HCT116 (cell line): ENCODE results near the gene ZNF787. TPM values are rescaled to one million over a fixed set of nuclear protein-coding genes. Genes with fewer than 3 reads are reported as not detected.

ENCODE experiments used
- ATAC-seq: fragments of 200-7000 bp; cut with Tn5 transposase; 2 replicates; pipeline ENCODE4 v1.9.1; 2020; ENCODE audit warnings: mild to moderate bottlenecking, moderate library complexity
- BruUV-seq: library from RNA; stranded (reverse); fragments of 400-500 nt; replicated peaks from 2 replicates; lab custom pipeline; 2021; lab: Mats Ljungman, UMichigan
- CTCF ChIA-PET: fragments of 300-600 bp; sonication (Branson Sonifier 250); formaldehyde crosslinking; loops from one replicate; lab custom pipeline; 2021; ENCODE audit warnings: antibody characterized with exemption; lab: Charles Lee
- POLR2A ChIA-PET: fragments of 300-600, 350-600 bp; sonication (Branson Sonifier 250); formaldehyde crosslinking; loops from one replicate; lab custom pipeline; 2021; ENCODE audit warnings: antibody characterized with exemption; lab: Charles Lee
- RAD21 ChIA-PET, 2 experiments: fragments of 300-600 bp; sonication (Branson Sonifier 250); formaldehyde crosslinking; loops; one replicate each; lab custom pipeline; 2023; ENCODE audit warnings: low total read pairs in 2 of 2; ENCODE audit not compliant: uncharacterized antibody in 2 of 2, unreplicated experiment in 2 of 2, low non-redundant PET in 1 of 2; lab: Charles Lee
- DNase-seq: peaks from one replicate; pipeline ENCODE4 v3.0.0-alpha.2; 2010; ENCODE audit warnings: low read depth, low spot score
- H2AFZ ChIP-seq: fragments of 200-600 bp; shearing (Covaris generic), sonication (generic); 2 replicates; pipeline ENCODE4 v1.6.1; 2017; ENCODE audit warnings: low read depth, mixed run types, mixed read lengths, antibody characterized with exemption, low read length; ENCODE audit not compliant: poor library complexity, severe bottlenecking
- H3K27ac ChIP-seq: 2 replicates; pipeline ENCODE4 v1.5.1; 2012; ENCODE audit warnings: low read depth, low read length
- H3K27me3 ChIP-seq: fragments of 200-600 bp; sonication (generic); 2 replicates; pipeline ENCODE4 v1.6.1; 2016; ENCODE audit warnings: mixed run types, low read length, mixed read lengths; ENCODE audit not compliant: insufficient read depth
- H3K36me3 ChIP-seq, 2 experiments: fragments of 200-500 bp in 1 of 2; fragments of 200-600 bp in 1 of 2; sonication (Bioruptor generic) in 1 of 2; sonication (generic) in 1 of 2; 2 replicates each; pipeline versions ENCODE4 v1.5.1 to v1.6.1; 2014 to 2016; ENCODE audit warnings: low read length in 2 of 2, inconsistent platforms in 1 of 2, mixed read lengths in 1 of 2, mixed run types in 1 of 2; ENCODE audit not compliant: insufficient read depth in 2 of 2, control insufficient read depth in 1 of 2
- H3K4me1 ChIP-seq, 2 experiments: fragments of 200-600 bp in 1 of 2; sonication (generic) in 1 of 2; 2 replicates each; pipeline versions ENCODE4 v1.5.1 to v1.6.1; 2012 to 2017; ENCODE audit warnings: low read length in 2 of 2, inconsistent platforms in 1 of 2, mild to moderate bottlenecking in 1 of 2, mixed read lengths in 1 of 2, mixed run types in 1 of 2, moderate library complexity in 1 of 2; ENCODE audit not compliant: insufficient read depth in 2 of 2, control insufficient read depth in 1 of 2
- H3K4me2 ChIP-seq: fragments of 200-600 bp; sonication (generic); 2 replicates; pipeline ENCODE4 v1.6.1; 2017; ENCODE audit warnings: mixed run types, low read length, mixed read lengths
- H3K4me3 ChIP-seq, 2 experiments: fragments of 200-600 bp in 1 of 2; sonication (generic) in 1 of 2; replicated peaks in 1 of 2; 2 replicates each; pipeline ENCODE4 v1.5.1; 2011 to 2016; ENCODE audit warnings: low read length in 2 of 2, control low read depth in 1 of 2, low read depth in 1 of 2, mild to moderate bottlenecking in 1 of 2, mixed read lengths in 1 of 2, mixed run types in 1 of 2
- H3K79me2 ChIP-seq: fragments of 200-600 bp; sonication (generic); 2 replicates; pipeline ENCODE4 v1.6.1; 2017; ENCODE audit warnings: mild to moderate bottlenecking, mixed run types, low read length, moderate library complexity, mixed read lengths; ENCODE audit not compliant: insufficient read depth
- H3K9ac ChIP-seq: fragments of 200-600 bp; sonication (generic); 2 replicates; pipeline ENCODE4 v1.6.1; 2016; ENCODE audit warnings: low read length, mixed read lengths
- H3K9me2 ChIP-seq: fragments of 200-600 bp; sonication (generic), shearing (Covaris generic); 2 replicates; pipeline ENCODE4 v1.6.1; 2017; ENCODE audit warnings: mixed run types, mild to moderate bottlenecking, moderate library complexity; ENCODE audit not compliant: insufficient read depth
- H3K9me3 ChIP-seq, 2 experiments: fragments of 200-500 bp in 1 of 2; fragments of 200-600 bp in 1 of 2; sonication (Bioruptor generic) in 1 of 2; sonication (generic) in 1 of 2; 2 replicates each; pipeline ENCODE4 v1.6.1; 2014 to 2017; ENCODE audit warnings: low read length in 2 of 2, mixed read lengths in 2 of 2, inconsistent platforms in 1 of 2, low read depth in 1 of 2, mild to moderate bottlenecking in 1 of 2, mixed run types in 1 of 2, moderate library complexity in 1 of 2; ENCODE audit not compliant: control insufficient read depth in 1 of 2, insufficient read depth in 1 of 2
- H4K20me1 ChIP-seq: fragments of 200-600 bp; sonication (generic), shearing (Covaris generic); 2 replicates; pipeline ENCODE4 v1.6.1; 2017; ENCODE audit warnings: mixed run types, mild to moderate bottlenecking, moderate library complexity; ENCODE audit not compliant: insufficient read depth
- CBX3 ChIP-seq: IDR thresholded peaks from 2 replicates; pipeline ENCODE4 v1.6.1; 2012; ENCODE audit warnings: low read depth
- ELF1 ChIP-seq: IDR thresholded peaks from 2 replicates; pipeline ENCODE4 v1.6.1; 2012; ENCODE audit warnings: low read depth, borderline replicate concordance
- EZH2 ChIP-seq: fragments of 200-600 bp; sonication (generic); IDR thresholded peaks from 2 replicates; pipeline ENCODE4 v1.6.1; 2017; ENCODE audit warnings: antibody characterized with exemption, mixed run types
- POLR2A ChIP-seq: IDR thresholded peaks from 2 replicates; pipeline ENCODE4 v1.7.0; 2011; ENCODE audit warnings: borderline replicate concordance; ENCODE audit not compliant: insufficient read depth, insufficient read length; ENCODE audit errors: extremely low read depth
- POLR2AphosphoS5 ChIP-seq: IDR thresholded peaks from 2 replicates; pipeline ENCODE4 v1.6.1; 2011; ENCODE audit warnings: mild to moderate bottlenecking, low read depth, low read length, moderate library complexity
- SP1 ChIP-seq: IDR thresholded peaks from 2 replicates; pipeline ENCODE4 v1.6.1; 2012; ENCODE audit warnings: low read depth
- YY1 ChIP-seq: IDR thresholded peaks from 2 replicates; pipeline ENCODE4 v1.6.1; 2011; ENCODE audit warnings: low read length, low read depth, moderate library complexity, mild to moderate bottlenecking; ENCODE audit not compliant: insufficient replicate concordance; ENCODE audit errors: extremely low read depth
- intact Hi-C: fragments of 100-400 bp; cut with micrococcal nuclease; formaldehyde crosslinking; loops from 2 replicates; pipeline ENCODE4 v1.10.0; 2022
- total RNA-seq: library from RNA; stranded (reverse); gene quantifications from one replicate; pipeline ENCODE4 v1.2.1, GENCODE V29; 2021; ENCODE audit not compliant: unreplicated experiment
- TF ChIP-seq, protein P1 (sequence below): IDR thresholded peaks from 2 replicates; pipeline ENCODE4 v1.6.1; 2011; ENCODE audit warnings: mild to moderate bottlenecking, low read length, moderate library complexity; ENCODE audit not compliant: insufficient replicate concordance; ENCODE audit errors: extremely low read depth
- TF ChIP-seq, protein P2 (sequence below): IDR thresholded peaks from 2 replicates; pipeline ENCODE4 v1.6.1; 2012
- TF ChIP-seq, protein P3 (sequence below): IDR thresholded peaks from 2 replicates; pipeline ENCODE4 v1.6.1; 2012

Gene ZNF787
- total RNA-seq, 1 experiment from 2014 or later, result 40.3 TPM

DNA sequence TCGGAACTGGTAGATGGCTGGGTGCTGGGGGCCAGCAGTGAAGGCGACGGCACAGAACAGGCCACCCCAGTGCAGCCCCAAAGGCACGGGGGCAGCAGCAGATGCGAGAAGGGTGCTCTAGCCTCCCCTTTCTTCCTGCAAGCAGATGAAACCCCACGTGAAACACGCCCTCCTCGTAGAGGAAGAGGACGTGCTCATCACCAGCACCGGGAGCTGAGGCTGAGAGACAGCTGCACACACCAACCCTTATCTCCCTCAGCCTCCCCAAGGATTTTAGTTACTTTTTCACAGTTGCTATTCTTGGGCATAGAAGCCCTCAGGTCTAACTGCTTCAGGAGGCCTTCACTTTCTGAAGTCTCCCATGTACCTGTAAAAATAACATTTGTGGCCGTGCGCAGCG lies 11.9 kb downstream of the ZNF787 start:
- POLR2A ChIA-PET, result no interaction called here

More for the DNA sequence above, 11.9 kb downstream of the ZNF787 start:
- Histone ChIP-seq H3K36me3 (no peaks in the 10 kb centered on the region; a peak in 1 of 4 replicates), H3K27me3 (no peaks in the 10 kb centered on the region), H4K20me1 (peaks cover 4% of the 10 kb centered on the region; the same call in 1 of the 2 replicates)
- intact Hi-C loops, result no loop called here
- TF ChIP-seq EZH2, result no peak
- TF ChIP-seq POLR2A, result no peak
- TF ChIP-seq, protein P1, sequence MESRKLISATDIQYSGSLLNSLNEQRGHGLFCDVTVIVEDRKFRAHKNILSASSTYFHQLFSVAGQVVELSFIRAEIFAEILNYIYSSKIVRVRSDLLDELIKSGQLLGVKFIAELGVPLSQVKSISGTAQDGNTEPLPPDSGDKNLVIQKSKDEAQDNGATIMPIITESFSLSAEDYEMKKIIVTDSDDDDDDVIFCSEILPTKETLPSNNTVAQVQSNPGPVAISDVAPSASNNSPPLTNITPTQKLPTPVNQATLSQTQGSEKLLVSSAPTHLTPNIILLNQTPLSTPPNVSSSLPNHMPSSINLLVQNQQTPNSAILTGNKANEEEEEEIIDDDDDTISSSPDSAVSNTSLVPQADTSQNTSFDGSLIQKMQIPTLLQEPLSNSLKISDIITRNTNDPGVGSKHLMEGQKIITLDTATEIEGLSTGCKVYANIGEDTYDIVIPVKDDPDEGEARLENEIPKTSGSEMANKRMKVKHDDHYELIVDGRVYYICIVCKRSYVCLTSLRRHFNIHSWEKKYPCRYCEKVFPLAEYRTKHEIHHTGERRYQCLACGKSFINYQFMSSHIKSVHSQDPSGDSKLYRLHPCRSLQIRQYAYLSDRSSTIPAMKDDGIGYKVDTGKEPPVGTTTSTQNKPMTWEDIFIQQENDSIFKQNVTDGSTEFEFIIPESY, result no peak
- no peak for TF ChIP-seq CBX3
- TF ChIP-seq, protein P2, sequence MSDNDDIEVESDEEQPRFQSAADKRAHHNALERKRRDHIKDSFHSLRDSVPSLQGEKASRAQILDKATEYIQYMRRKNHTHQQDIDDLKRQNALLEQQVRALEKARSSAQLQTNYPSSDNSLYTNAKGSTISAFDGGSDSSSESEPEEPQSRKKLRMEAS, result no peak
- TF ChIP-seq SP1, result no peak
- no peak for TF ChIP-seq POLR2AphosphoS5
- TF ChIP-seq ELF1, result no peak
- TF ChIP-seq YY1, result no peak
- TF ChIP-seq, protein P3, sequence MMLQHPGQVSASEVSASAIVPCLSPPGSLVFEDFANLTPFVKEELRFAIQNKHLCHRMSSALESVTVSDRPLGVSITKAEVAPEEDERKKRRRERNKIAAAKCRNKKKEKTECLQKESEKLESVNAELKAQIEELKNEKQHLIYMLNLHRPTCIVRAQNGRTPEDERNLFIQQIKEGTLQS, result no peak
- TF ChIP-seq, all 23 proteins: peak for 0
- ATAC-seq (no peak), DNase-seq (no peak)
- H2AFZ ChIP-seq, result no peak overlapping the region
- H3K9ac ChIP-seq, result no peak overlapping the region
- BruUV-seq, result no TSS peak
- no peak overlapping the region for H3K27ac ChIP-seq
- CTCF ChIA-PET, result no interaction called here
- peaks cover 0 to 9% of the 10 kb centered on the region in 2 experiments; a peak in 1 of 4 replicates for H3K4me1 ChIP-seq
- H3K9me2 ChIP-seq, result no peaks in the 10 kb centered on the region
- no peaks in the 10 kb centered on the region for H3K9me3 ChIP-seq
- H3K79me2 ChIP-seq, result peaks cover 98% of the 10 kb centered on the region
- RAD21 ChIA-PET, result no interaction called here
- no peak overlapping the region for H3K4me3 ChIP-seq
- no peak overlapping the region for H3K4me2 ChIP-seq
